Endothelial cell of umbilical vein (primary cell): ENCODE results near the gene SULT2A1. TPM values are rescaled to one million over a fixed set of nuclear protein-coding genes. Genes with fewer than 3 reads are reported as not detected.
"Not testable (repeated sequence)": the region's sequence is repeated elsewhere in the genome, so short reads cannot be mapped to it uniquely, and the experiment has no call there.

Experiments
- BruUV-seq: library from RNA; stranded (reverse); fragments of 400-500 nt; replicated peaks from 2 replicates; lab custom pipeline; 2021; lab: Mats Ljungman, UMichigan
- CTCF ChIA-PET: fragments of 300-600, 350-600 bp; sonication (Branson Sonifier 250); formaldehyde crosslinking; loops from one replicate; lab custom pipeline; 2021; ENCODE audit warnings: antibody characterized with exemption, inconsistent platforms; lab: Charles Lee
- POLR2A ChIA-PET: fragments of 300-600, 350-600 bp; sonication (Branson Sonifier 250); formaldehyde crosslinking; loops from one replicate; lab custom pipeline; 2021; ENCODE audit warnings: antibody characterized with exemption, inconsistent platforms; lab: Charles Lee
- DNase-seq: peaks from one replicate; pipeline ENCODE4 v3.0.0-alpha.2; 2011; ENCODE audit warnings: low read depth, low spot score
- FAIRE-seq: peaks from 2 replicates; lab custom pipeline; 2011; peaks lifted over from hg19 to GRCh38; lab: Jason Lieb, UNC
- H2AFZ ChIP-seq: 2 replicates; pipeline ENCODE4 v1.6.0; 2012; ENCODE audit warnings: low read depth, low read length, control low read depth, inconsistent platforms
- H3K27ac ChIP-seq: 2 replicates; pipeline ENCODE4 v1.5.1; 2011; ENCODE audit warnings: low read depth, mild to moderate bottlenecking, control low read depth, low read length, moderate library complexity; ENCODE audit not compliant: insufficient read depth
- H3K27me3 ChIP-seq, 2 experiments: 2 replicates each; pipeline versions ENCODE4 v1.6.0 to v1.6.1; 2011; ENCODE audit warnings: low read length in 2 of 2, mixed read lengths in 1 of 2; ENCODE audit not compliant: control insufficient read depth in 2 of 2, insufficient read depth in 2 of 2
- H3K36me3 ChIP-seq, 2 experiments: 2 replicates in 1 of 2; 3 replicates in 1 of 2; pipeline ENCODE4 v1.5.1; 2011; ENCODE audit warnings: low read length in 2 of 2, mild to moderate bottlenecking in 1 of 2, moderate library complexity in 1 of 2; ENCODE audit not compliant: control insufficient read depth in 2 of 2, insufficient read depth in 2 of 2; ENCODE audit errors: extremely low read depth in 1 of 2
- H3K4me1 ChIP-seq: 3 replicates; pipeline ENCODE4 v1.5.1; 2011; ENCODE audit warnings: mild to moderate bottlenecking, low read length; ENCODE audit not compliant: control insufficient read depth, insufficient read depth; ENCODE audit errors: extremely low read depth
- H3K4me2 ChIP-seq: 2 replicates; pipeline ENCODE4 v1.6.1; 2011; ENCODE audit warnings: low read length, control low read depth, mixed read lengths; ENCODE audit not compliant: insufficient read depth
- H3K4me3 ChIP-seq, 3 experiments: fragments of 200-600 bp in 1 of 3; sonication (generic), shearing (Covaris generic) in 1 of 3; replicated peaks in 1 of 3; 2 replicates each; pipeline ENCODE4 v1.5.1; 2011 to 2016; ENCODE audit warnings: control low read depth in 3 of 3, low read length in 3 of 3, mild to moderate bottlenecking in 2 of 3, inconsistent platforms in 1 of 3, low read depth in 1 of 3, moderate library complexity in 1 of 3; ENCODE audit not compliant: insufficient read depth in 1 of 3
- H3K79me2 ChIP-seq: 2 replicates; pipeline ENCODE4 v1.6.0; 2012; ENCODE audit warnings: low read length, inconsistent platforms; ENCODE audit not compliant: control insufficient read depth, insufficient read depth
- H3K9ac ChIP-seq: replicated peaks from 2 replicates; pipeline ENCODE3; 2011; ENCODE audit warnings: low read length, control low read depth; ENCODE audit not compliant: insufficient read depth; ENCODE audit errors: extremely low read depth
- H3K9me1 ChIP-seq: replicated peaks from 3 replicates; pipeline ENCODE4 v1.6.0; 2011; ENCODE audit warnings: mild to moderate bottlenecking, low read length; ENCODE audit not compliant: control insufficient read depth, insufficient read depth; ENCODE audit errors: extremely low read depth
- H3K9me3 ChIP-seq: replicated peaks from 2 replicates; pipeline ENCODE4 v1.5.1; 2012; ENCODE audit warnings: low read length, inconsistent platforms; ENCODE audit not compliant: control insufficient read depth, insufficient read depth
- H4K20me1 ChIP-seq: replicated peaks from 2 replicates; pipeline ENCODE3; 2011; ENCODE audit warnings: mild to moderate bottlenecking, low read length; ENCODE audit not compliant: control insufficient read depth, insufficient read depth; ENCODE audit errors: extremely low read depth
- EZH2 ChIP-seq: IDR thresholded peaks from 2 replicates; pipeline ENCODE4 v1.6.1; 2012; ENCODE audit warnings: borderline replicate concordance, low read depth, mild to moderate bottlenecking, moderate library complexity, low read length, inconsistent platforms; ENCODE audit not compliant: severe bottlenecking
- FOS ChIP-seq: IDR thresholded peaks from 2 replicates; pipeline ENCODE4 v1.6.1; 2011; ENCODE audit warnings: mild to moderate bottlenecking, low read length, moderate library complexity, borderline replicate concordance; ENCODE audit not compliant: insufficient read depth
- GATA2 ChIP-seq: IDR thresholded peaks from 2 replicates; pipeline ENCODE4 v1.7.0; 2011; ENCODE audit warnings: low read depth, mild to moderate bottlenecking, moderate library complexity, mixed read lengths, low read length; ENCODE audit not compliant: insufficient read length, insufficient read depth
- JUN ChIP-seq: IDR thresholded peaks from 2 replicates; pipeline ENCODE4 v1.6.1; 2011; ENCODE audit warnings: borderline replicate concordance, low read depth; ENCODE audit not compliant: insufficient read length, insufficient read depth
- MYC ChIP-seq: IDR thresholded peaks from one replicate; pipeline ENCODE4 v1.6.1; 2011; ENCODE audit warnings: mild to moderate bottlenecking, low read depth, low read length
- POLR2A ChIP-seq: IDR thresholded peaks from 2 replicates; pipeline ENCODE4 v1.6.1; 2012; ENCODE audit warnings: low read depth, mild to moderate bottlenecking, control low read depth, low read length
- POLR2AphosphoS5 ChIP-seq: IDR thresholded peaks from 2 replicates; pipeline ENCODE4 v1.6.1; 2012; ENCODE audit warnings: low read depth, mild to moderate bottlenecking, control low read depth, low read length, moderate library complexity; ENCODE audit not compliant: insufficient read depth
- dilution Hi-C: fragments of 300-500 bp; cut with MboI; formaldehyde crosslinking; loops from one replicate; pipeline ENCODE4 v1.15.0; 2019; ENCODE audit warnings: low sequenced_read_pairs; ENCODE audit not compliant: extremely low pct_ligation_motif_present
- intact Hi-C: fragments of 100-400 bp; cut with micrococcal nuclease; formaldehyde crosslinking; loops from one replicate; pipeline ENCODE4 v1.10.0; 2022
- polyA plus RNA-seq, 4 experiments: library from polyadenylated mRNA; depleted of rRNA in 3 of 4; stranded (reverse) in 3 of 4; unstranded in 1 of 4; fragments of >200 nt; gene quantifications; 2 replicates each; pipeline versions ENCODE4 v1.2.1 to v1.2.3, GENCODE V29; 2011 to 2012; ENCODE audit warnings: missing spikeins in 1 of 4
- total RNA-seq: library from RNA; stranded (reverse); gene quantifications from 2 replicates; pipeline ENCODE4 v1.2.3, GENCODE V29; 2021
- TF ChIP-seq, protein P1 (sequence below), 2 donors: IDR thresholded peaks; 1 replicate in 1 of 2; 2 replicates in 1 of 2; pipeline ENCODE4 v1.5.1; 2011; ENCODE audit warnings: low read length in 2 of 2, mild to moderate bottlenecking in 2 of 2, moderate library complexity in 2 of 2, control low read depth in 1 of 2, inconsistent platforms in 1 of 2, low read depth in 1 of 2; ENCODE audit not compliant: insufficient read depth in 1 of 2; ENCODE audit errors: extremely low read depth in 1 of 2
- TF ChIP-seq, protein P2 (sequence below): IDR thresholded peaks from 2 replicates; pipeline ENCODE4 v1.6.1; 2011; ENCODE audit not compliant: insufficient read depth, insufficient read length

SULT2A1 gene
- total and polyA plus RNA-seq, 2 donors (not counting 3 experiments of a cell fraction or from before 2014, with no cell fraction given), result not detected

DNA sequence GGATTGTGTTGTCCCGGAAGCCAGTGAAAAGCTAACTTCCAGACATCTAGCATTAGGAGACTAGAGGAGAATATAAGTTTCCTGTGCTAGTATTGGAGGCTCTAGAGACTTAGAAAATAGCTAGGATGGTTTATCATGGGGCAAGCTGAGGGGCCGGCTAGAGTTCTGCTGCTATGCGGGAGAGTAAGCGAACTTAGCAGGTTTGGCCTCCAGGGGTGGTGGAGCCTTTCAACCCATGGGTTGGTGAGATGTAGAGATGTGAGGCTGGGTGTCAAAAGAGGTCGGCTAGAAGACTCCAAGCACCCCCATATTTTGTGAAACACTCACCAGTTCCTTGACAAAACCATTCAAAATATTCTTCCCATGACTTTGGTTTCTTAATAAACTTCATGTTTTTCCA is 4.4 kb downstream of the SULT2A1 start:
- no peak for TF ChIP-seq GATA2
- no peak for TF ChIP-seq FOS
- TF ChIP-seq JUN, result no peak
- TF ChIP-seq, protein P1, sequence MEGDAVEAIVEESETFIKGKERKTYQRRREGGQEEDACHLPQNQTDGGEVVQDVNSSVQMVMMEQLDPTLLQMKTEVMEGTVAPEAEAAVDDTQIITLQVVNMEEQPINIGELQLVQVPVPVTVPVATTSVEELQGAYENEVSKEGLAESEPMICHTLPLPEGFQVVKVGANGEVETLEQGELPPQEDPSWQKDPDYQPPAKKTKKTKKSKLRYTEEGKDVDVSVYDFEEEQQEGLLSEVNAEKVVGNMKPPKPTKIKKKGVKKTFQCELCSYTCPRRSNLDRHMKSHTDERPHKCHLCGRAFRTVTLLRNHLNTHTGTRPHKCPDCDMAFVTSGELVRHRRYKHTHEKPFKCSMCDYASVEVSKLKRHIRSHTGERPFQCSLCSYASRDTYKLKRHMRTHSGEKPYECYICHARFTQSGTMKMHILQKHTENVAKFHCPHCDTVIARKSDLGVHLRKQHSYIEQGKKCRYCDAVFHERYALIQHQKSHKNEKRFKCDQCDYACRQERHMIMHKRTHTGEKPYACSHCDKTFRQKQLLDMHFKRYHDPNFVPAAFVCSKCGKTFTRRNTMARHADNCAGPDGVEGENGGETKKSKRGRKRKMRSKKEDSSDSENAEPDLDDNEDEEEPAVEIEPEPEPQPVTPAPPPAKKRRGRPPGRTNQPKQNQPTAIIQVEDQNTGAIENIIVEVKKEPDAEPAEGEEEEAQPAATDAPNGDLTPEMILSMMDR (IDR thresholded peaks at IDR 0.05; ENCODE audit: extremely low read depth in 1 of 2, insufficient read depth in 1 of 2, low read depth in 1 of 2, low read length in 2 of 2), result no peak
- TF ChIP-seq EZH2, result no peak
- TF ChIP-seq, protein P2, sequence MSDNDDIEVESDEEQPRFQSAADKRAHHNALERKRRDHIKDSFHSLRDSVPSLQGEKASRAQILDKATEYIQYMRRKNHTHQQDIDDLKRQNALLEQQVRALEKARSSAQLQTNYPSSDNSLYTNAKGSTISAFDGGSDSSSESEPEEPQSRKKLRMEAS, result no peak
- TF ChIP-seq POLR2AphosphoS5, result no peak
- no peak for TF ChIP-seq POLR2A
- TF ChIP-seq MYC, result no peak
- Histone ChIP-seq H3K27me3 (no peaks in the 10 kb centered on the region), H3K79me2 (no peaks in the 10 kb centered on the region), H4K20me1 (no peaks in the 10 kb centered on the region), H3K4me1 (no peaks in the 10 kb centered on the region), H3K27ac (no peak overlapping the region), H3K9ac (no peak overlapping the region), H3K9me3 (no peaks in the 10 kb centered on the region), H3K4me2 (no peak overlapping the region), H3K4me3 (no peak overlapping the region), H2AFZ (no peak overlapping the region), H3K36me3 (no peaks in the 10 kb centered on the region), H3K9me1 (no peaks in the 10 kb centered on the region)
- no peak for DNase-seq
- no peak for FAIRE-seq
- dilution Hi-C loops (no loop called here), intact Hi-C loops (no loop called here)
- ChIA-PET POLR2A (no interaction called here), CTCF (interaction anchor here (1.4 kb wide), 1 partner anchor 13 kb away, joined by 4 read pairs; no protein-coding TSS in a partner anchor)
- no TSS peak for BruUV-seq

DNA sequence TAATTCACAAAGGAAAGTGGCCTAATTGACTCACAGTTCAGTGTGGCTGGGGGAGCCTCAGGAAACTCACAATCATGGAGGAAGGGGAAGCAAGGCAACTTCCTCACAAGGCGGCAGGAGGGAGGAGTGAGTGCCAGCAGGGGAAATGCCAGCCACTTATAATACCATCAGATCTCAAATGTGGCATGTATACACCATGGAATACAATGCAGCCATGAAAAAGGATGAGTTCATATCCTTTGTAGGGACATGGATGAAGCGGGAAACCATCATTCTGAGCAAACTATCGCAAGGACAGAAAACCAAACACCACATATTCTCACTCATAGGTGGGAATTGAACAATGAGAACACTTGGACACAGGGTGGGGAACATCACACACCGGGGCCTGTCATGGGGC is 6.7 kb downstream of the SULT2A1 start:
- BruUV-seq, POLR2A ChIA-PET, H3K9me1 ChIP-seq, H3K36me3 ChIP-seq, H2AFZ ChIP-seq, H3K9ac ChIP-seq, H3K79me2 ChIP-seq, DNase-seq, H3K4me1 ChIP-seq, H3K27me3 ChIP-seq, dilution Hi-C loops, H3K9me3 ChIP-seq, intact Hi-C loops, H3K4me3 ChIP-seq, H3K27ac ChIP-seq, H4K20me1 ChIP-seq, H3K4me2 ChIP-seq, FAIRE-seq: not testable (repeated sequence)
- CTCF ChIA-PET, result interaction anchor here (1.2 kb wide), 1 partner anchor 10 kb away, joined by 9 read pairs; no protein-coding TSS in a partner anchor
